NCI-H2029 (cell line): ENCODE data around the gene BTLA.
"Not testable (repeated sequence)": the region's sequence is repeated elsewhere in the genome, so short reads cannot be mapped to it uniquely, and the experiment has no call there.

Source experiments
- DNase-seq: peaks from one replicate; lab custom pipeline; 2025; lab: John Stamatoyannopoulos, UW

BTLA gene

DNA sequence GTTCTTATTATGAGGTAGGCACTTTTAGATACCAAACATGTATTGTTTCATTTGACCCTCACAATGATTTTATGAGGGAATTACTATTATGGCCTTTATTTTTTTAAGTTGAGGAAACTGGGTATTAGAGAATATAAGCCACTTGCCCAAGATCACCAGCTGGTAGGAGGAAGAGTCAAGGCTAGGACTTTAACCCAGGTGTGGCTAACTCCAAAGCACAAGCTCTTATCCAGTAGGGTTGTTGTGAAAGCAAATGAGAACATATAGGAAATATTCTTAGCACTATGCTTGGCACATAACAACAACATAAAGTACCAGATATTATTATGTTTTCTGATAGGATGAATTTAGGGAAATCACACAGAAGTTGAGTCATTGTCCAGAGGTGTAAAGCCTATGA lies 7.9 kb downstream of the BTLA start:
- DNase-seq = no peak

- no peak for DNase-seq
Measured at GRCh38 chr3:112489674-112490479, 9.4 kb downstream of the BTLA start.

GRCh38 chr3:112486811-112487505 lies 12.3 kb downstream of the BTLA start:
- DNase-seq = no peak

DNA sequence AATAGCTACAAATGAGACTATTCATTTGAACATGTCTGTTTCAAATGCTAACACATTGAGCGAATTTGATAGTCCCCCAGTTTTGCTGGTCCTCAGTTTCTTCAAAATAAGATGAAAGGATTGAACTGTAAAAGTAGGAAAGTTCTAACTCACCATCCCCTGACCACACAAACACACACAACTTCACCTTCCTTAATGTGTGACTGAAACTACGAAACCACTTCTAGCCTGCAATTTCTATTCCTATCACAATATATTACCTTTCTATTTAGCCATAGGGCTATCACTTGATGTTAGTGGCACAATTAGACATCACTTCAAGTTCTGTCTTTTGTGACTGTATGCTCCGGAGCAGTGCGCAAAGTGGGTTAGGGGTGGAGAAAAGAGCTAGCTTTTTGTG lies 14.9 kb downstream of the BTLA start:
- no peak for DNase-seq

DNA sequence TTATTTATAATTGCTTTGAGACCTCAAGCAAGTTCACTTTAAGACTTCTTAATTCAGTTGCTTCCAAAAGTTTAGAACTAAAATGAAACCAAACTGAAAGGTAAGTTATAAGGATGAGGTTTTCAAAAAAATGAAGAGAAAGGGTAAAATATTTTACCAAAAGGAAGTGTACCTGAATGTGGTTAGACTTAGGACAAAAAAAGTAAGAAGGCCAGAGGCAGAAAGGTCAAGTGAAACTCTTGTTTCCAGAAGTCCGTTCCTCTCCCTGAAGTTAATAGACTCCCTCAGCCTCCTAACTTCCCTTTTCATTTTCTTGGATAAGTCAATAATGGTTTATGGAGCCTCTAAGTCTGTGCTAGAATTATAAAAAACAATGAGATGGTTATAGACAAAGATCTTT lies 16.6 kb downstream of the BTLA start:
- DNase-seq = no peak

- DNase-seq = no peak
Measured at GRCh38 chr3:112481302-112481721, 18.0 kb downstream of the BTLA start.

DNA sequence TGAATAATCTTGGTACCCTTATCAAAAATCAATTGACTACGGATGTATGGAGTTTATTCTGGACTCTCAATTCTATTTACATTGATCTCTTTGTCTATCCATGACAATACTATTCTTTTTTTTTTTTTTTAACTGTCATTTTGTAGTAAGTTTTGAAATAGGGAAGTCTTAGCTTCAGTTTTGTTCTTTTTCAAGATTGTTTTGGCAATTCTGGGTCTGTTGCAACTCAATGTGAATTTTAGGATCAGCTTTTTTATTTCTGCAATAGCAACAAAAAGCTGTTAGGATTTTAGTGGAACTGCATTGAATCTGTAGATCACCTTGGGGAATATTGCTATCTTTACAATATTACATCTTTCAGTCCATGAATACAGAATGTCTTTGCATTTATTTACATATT lies 21.4 kb downstream of the BTLA start:
- no peak for DNase-seq

- DNase-seq = no peak
Measured at GRCh38 chr3:112476346-112476745, 22.9 kb downstream of the BTLA start.

GRCh38 chr3:112474796-112475195 lies 24.5 kb downstream of the BTLA start:
- DNase-seq = no peak

DNA sequence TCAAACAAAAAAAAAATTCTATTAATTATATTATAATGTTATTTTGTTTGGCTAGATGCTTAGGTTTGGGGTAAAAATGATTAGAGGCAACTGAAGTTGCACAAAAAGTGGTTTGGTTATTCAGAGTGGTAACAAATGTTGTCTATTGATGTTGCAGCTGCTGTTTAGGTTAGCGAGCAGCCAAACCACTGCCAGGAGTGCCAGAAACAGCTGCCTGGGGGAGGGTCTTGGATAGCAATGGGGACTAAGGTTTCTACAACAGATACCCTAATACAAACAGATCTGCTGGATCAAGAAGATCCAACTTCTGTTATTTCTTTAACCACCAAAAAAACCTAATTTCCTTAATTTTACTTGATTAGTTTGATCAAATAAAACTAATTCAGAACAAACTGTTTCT lies 26.6 kb downstream of the BTLA start:
- DNase-seq = no peak

GRCh38 chr3:112471596-112472325 lies 27.5 kb downstream of the BTLA start:
- DNase-seq = no peak

DNA sequence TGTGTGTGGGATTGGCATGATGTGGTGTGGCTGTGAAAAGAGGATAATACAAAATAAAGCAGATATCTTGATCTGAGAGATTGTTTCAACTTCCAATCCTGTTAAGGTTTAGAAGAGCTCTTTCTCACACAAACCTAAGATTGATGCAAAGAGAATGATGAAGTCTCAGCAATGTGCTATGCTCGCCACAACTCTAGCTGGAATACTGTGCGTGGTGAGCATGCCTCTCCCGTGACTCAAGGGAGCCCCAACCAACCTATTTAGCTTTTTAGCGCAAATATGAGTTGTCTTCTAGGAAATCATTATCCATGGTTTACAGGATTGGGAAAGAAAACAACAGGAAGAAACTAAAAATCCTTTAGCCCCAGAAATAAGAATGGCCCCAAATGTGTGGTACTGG lies 28.5 kb downstream of the BTLA start:
- no peak for DNase-seq

GRCh38 chr3:112469671-112470070 lies 29.6 kb downstream of the BTLA start:
- DNase-seq = no peak

DNA sequence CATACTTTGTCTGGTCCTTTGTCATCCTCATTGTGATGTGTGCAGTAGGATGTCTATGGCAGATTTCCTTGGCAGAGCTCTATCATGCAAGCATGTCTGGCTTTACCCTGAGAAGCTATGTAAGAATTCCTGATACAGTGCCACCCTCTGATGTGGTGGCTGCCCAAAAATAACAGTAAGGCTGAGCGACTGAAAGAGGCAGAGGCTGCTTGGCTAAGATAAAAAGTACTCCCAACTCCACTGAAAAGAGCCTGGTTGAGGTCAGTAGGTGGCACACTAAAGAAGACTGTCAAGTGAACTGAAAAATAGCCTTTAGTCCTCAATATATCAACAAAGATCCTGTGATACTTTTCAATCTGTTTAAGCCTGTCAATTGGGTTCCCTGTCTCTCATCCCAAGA lies 31.7 kb downstream of the BTLA start:
- no peak for DNase-seq

GRCh38 chr3:112466020-112466419 lies 33.3 kb downstream of the BTLA start:
- DNase-seq = no peak

DNA sequence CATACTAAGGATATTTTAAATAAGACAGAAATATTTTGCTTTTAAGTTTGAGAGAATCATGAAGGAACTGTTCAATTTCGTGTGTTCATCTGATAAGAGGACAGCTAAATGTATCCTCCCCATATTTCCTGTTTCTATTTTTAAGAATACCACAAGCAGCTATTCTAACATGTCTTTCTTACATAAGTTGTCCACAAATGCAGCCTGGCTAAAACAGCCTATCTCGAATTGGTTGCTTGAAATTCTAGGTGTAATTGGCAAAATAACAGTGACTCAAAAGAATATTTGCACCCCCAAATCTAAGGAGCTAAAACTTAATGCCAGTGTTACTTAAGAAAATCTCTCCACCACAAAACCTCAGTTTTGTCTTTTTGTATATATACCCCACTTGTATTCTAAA lies 35.0 kb downstream of the BTLA start:
- no peak for DNase-seq

GRCh38 chr3:112463250-112463649 lies 36.0 kb downstream of the BTLA start:
- no peak for DNase-seq

DNA sequence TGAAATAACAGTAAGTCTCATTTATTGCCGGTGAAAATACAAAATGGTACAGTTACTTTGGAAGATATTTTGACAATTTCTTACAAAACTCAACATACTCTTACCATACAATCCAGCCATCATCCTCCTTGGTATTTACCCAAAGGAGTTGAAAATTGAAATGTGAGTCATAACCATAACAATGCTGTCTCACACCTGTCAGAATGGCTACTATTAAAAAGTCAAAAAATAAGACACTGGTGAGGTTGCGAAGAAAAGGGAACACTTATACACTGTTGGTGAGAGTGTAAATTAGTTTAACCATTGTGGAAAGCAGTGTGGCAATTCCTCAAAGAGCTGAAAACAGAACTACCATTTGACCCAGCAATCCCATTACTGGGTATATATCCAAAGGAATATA lies 37.5 kb downstream of the BTLA start:
- not testable (repeated sequence) for DNase-seq

GRCh38 chr3:112460519-112461195 lies 38.6 kb downstream of the BTLA start:
- DNase-seq = no peak

DNA sequence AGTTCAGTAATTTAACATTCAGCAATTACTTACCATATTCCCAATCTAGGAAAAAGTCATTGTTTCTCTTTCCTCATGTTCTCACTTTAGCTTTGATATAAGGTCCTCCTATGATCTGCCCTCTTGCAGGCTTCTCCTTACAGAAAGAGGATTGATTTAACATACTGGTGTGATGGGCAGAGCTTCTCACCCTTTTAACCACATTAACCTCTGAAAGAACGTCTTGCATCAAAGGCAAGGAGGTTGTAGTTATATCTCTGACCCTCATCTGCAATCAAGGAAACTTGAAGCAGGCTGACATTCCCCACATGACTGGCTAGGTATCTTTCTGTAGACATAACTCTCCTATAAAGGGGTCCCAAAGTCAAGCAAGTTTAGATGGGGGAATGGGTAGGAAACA lies 39.5 kb downstream of the BTLA start:
- DNase-seq = no peak

DNA sequence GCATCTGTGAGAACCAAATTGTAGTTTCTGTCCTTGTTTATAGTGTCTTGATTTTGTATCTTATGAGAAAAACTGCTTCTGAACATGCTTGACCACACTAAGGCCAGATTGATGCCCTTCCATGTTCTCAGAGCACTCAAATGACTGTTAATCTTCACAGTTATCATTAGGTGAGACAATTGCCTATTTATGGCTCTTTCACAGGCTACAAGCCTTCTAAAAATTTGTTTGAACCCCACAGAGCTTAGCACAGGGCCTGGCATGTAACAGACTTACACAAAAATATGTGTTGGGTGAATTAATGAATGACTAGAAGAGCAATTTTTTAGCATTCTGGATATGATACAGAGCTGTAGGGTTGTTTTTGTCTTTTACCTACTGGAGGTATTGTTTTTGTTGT lies 43.1 kb downstream of the BTLA start:
- no peak for DNase-seq

GRCh38 chr3:112448939-112449338 lies 50.3 kb downstream of the BTLA start:
- no peak for DNase-seq
